ENCODE data around the gene KCNMA1. TPM values are rescaled to one million over a fixed set of nuclear protein-coding genes. Genes with fewer than 3 reads are reported as not detected.
A peak's percentile ranks its signal among the peaks of the same experiment; 100 is the strongest.

The KCNMA1 gene
- total RNA-seq, 1 donor from 2014 or later: 15.8 TPM

- no peak overlapping the region for H3K4me3 ChIP-seq (ENCODE audit: low read depth, low read length)
- no peaks in the 10 kb centered on the region for H3K27me3 ChIP-seq (ENCODE audit: control insufficient read depth, insufficient read depth, low read length)
- no peaks in the 10 kb centered on the region for H3K36me3 ChIP-seq (ENCODE audit: control insufficient read depth, insufficient read depth, low read length)
- TF ChIP-seq CTCF (IDR thresholded peaks at IDR 0.05; ENCODE audit: insufficient read depth, low read length, severe bottlenecking): no peak
- DNase-seq (ENCODE audit: low read depth) (no peak), FAIRE-seq (no peak)
These were observed 151.8 kb downstream of the KCNMA1 start for GRCh38 chr10:77485847-77486246.

- DNase-seq (ENCODE audit: low read depth): no peak
- FAIRE-seq: no peak
- no peak overlapping the region for H3K4me3 ChIP-seq (ENCODE audit: low read depth, low read length)
These were observed 155.5 kb downstream of the KCNMA1 start for GRCh38 chr10:77482072-77482471.

GRCh38 chr10:77479586-77479985, 158.0 kb downstream of the KCNMA1 start:
- peak; percentile 75 for FAIRE-seq
- H3K4me3 ChIP-seq (ENCODE audit: low read depth, low read length): no peak overlapping the region
- no peaks in the 10 kb centered on the region for H3K36me3 ChIP-seq (ENCODE audit: control insufficient read depth, insufficient read depth, low read length)
- no peak for DNase-seq (ENCODE audit: low read depth)
- no peak for TF ChIP-seq CTCF (IDR thresholded peaks at IDR 0.05; ENCODE audit: insufficient read depth, low read length, severe bottlenecking)
- H3K27me3 ChIP-seq (ENCODE audit: control insufficient read depth, insufficient read depth, low read length): no peaks in the 10 kb centered on the region

More at GRCh38 chr10:77482072-77482471, 155.5 kb downstream of the KCNMA1 start:
- Histone ChIP-seq H3K27me3 (ENCODE audit: control insufficient read depth, insufficient read depth, low read length) (no peaks in the 10 kb centered on the region), H3K36me3 (ENCODE audit: control insufficient read depth, insufficient read depth, low read length) (no peaks in the 10 kb centered on the region)
- TF ChIP-seq CTCF (IDR thresholded peaks at IDR 0.05; ENCODE audit: insufficient read depth, low read length, severe bottlenecking): no peak

- no peaks in the 10 kb centered on the region for H3K36me3 ChIP-seq (ENCODE audit: control insufficient read depth, insufficient read depth, low read length)
- no peaks in the 10 kb centered on the region for H3K27me3 ChIP-seq (ENCODE audit: control insufficient read depth, insufficient read depth, low read length)
- no peak for DNase-seq (ENCODE audit: low read depth)
- FAIRE-seq: no peak
- TF ChIP-seq CTCF (IDR thresholded peaks at IDR 0.05; ENCODE audit: insufficient read depth, low read length, severe bottlenecking): no peak
- H3K4me3 ChIP-seq (ENCODE audit: low read depth, low read length): no peak overlapping the region
These were observed 158.6 kb downstream of the KCNMA1 start for GRCh38 chr10:77478962-77479359.

- H3K4me3 ChIP-seq (ENCODE audit: low read depth, low read length): no peak overlapping the region
- no peaks in the 10 kb centered on the region for H3K27me3 ChIP-seq (ENCODE audit: control insufficient read depth, insufficient read depth, low read length)
- TF ChIP-seq CTCF (IDR thresholded peaks at IDR 0.05; ENCODE audit: insufficient read depth, low read length, severe bottlenecking): no peak
- peak; percentile 79 for DNase-seq (ENCODE audit: low read depth)
- no peak for FAIRE-seq
- H3K36me3 ChIP-seq (ENCODE audit: control insufficient read depth, insufficient read depth, low read length): no peaks in the 10 kb centered on the region
These were observed 159.2 kb downstream of the KCNMA1 start for GRCh38 chr10:77478247-77478961.

DNA sequence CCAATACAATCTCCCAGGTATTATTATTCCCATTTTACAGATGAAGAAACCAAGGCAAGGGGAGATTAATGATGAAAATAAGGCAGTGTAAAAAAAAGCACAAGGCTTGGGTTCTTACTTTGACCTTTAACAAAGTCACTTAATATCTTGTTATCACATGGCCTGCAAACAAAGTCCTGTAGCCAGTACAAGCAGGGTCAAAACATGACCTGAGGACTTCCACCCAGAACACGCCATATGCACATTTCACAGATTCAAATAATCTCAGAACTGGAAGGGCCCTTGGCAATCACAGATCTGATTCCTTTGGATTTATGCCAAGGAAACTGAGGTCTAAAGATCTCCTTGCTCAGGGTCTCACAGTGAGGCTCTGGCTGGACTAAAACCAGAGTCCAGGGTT, 162.1 kb downstream of the KCNMA1 start:
- Histone ChIP-seq H3K4me3 (ENCODE audit: low read depth, low read length) (no peak overlapping the region), H3K27me3 (ENCODE audit: control insufficient read depth, insufficient read depth, low read length) (no peaks in the 10 kb centered on the region), H3K36me3 (ENCODE audit: control insufficient read depth, insufficient read depth, low read length) (no peaks in the 10 kb centered on the region)
- TF ChIP-seq CTCF (IDR thresholded peaks at IDR 0.05; ENCODE audit: insufficient read depth, low read length, severe bottlenecking): no peak
- no peak for FAIRE-seq
- DNase-seq (ENCODE audit: low read depth): no peak

All from bronchial epithelial cell (primary cell).